Kidney tubule cell (primary cell): ENCODE measurements around the gene RNGTT.
A peak's percentile ranks its signal among the peaks of the same experiment; 100 is the strongest.
"Not testable (repeated sequence)": the region's sequence is repeated elsewhere in the genome, so short reads cannot be mapped to it uniquely, and the experiment has no call there.

Source experiments
- DNase-seq: peaks from one replicate; pipeline ENCODE4 v3.0.0-alpha.2; 2018; ENCODE audit warnings: low spot score

RNGTT gene

DNA sequence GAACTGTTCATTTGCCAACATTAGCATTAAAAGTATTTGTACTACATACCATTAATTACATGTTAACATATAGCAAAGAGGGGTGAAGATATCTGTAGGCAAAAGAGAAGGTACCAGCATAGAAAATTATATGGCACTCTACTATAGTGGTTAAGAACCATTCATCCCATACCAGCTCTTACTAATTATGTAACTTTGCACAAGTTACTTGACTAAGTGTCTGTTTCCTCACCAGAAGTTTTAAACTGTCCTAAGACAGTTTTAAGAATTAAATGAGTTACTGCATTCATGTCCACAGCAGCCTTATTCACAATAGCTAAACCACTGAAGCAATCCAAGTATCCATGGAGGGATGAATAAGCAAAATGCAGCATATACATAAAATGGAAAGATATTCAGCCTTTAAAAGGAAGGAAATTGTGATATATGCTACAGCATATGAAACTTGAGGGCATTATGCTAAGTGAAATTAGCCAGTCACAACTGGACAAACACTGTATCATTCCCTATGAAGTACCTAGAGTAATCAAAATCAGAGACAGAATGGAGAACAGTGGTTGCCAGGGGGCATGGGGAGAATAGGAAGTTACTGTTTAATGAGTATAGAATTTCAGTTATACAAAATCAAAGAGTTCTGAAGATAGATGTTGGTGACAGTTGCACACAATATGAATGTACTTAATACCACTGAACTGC lies 98.9 kb downstream of the RNGTT start:
- DNase-seq, result no peak

GRCh38 chr6:88860310-88860709 lies 103.1 kb downstream of the RNGTT start:
- no peak for DNase-seq

DNA sequence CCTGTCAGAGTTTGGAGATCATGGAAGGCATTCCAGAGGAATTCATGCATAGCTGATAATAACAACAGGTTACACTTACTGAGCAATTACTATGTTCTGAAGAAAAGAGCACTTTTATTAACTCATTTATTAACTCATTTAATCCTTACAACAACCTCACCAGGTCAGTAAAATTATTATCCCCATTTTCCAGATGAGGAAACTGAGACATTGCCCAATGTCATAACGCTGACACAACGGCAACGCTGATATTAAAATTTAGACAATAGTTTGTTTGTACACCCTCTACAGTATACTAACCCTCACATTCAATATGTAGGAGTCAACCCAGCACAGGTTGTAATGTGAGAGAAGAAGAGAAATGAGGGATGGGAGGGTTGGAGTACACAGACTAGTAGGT lies 105.0 kb downstream of the RNGTT start:
- DNase-seq, result no peak

GRCh38 chr6:88856566-88856965 lies 106.9 kb downstream of the RNGTT start:
- no peak for DNase-seq

- no peak for DNase-seq
Observed at GRCh38 chr6:88855541-88856147, 107.8 kb downstream of the RNGTT start.

DNA sequence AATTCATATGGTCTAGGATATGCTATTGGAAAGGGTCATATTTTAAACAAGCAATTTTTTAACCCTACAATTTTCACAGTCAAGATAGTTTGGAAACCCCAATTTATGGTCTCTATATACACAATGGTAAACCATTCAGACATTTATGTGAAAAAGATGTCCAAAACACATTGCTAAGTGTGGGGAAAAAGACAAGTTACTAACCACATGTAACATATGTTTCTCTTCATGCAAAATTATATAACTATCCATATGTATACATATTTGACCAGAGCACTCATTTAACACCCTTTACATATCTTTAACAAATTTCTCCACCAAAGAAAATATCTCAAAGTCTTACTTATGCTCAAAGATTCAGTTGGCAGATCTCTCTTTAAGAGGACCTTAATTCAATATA lies 110.6 kb downstream of the RNGTT start:
- DNase-seq, result no peak

DNA sequence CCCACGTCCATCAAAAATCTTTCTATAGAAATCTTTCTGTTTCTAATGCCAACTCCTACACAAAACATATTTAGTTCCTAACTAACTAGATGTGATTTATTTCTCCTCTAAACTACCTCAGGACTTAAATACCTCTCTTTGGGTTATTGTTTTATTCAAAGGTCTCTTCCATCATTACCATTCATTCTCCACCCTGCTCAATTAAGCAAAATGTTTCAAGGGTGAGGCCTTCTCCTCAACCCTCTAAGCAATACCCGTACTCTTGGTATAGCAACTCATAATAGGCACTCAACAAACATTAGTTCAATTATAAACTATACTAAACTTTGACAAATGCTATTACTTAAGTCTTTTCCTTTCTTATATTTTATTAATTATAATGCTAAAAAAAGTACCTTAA lies 111.4 kb downstream of the RNGTT start:
- DNase-seq, result no peak

- no peak for DNase-seq
Observed at GRCh38 chr6:88848870-88849269, 114.5 kb downstream of the RNGTT start.

DNA sequence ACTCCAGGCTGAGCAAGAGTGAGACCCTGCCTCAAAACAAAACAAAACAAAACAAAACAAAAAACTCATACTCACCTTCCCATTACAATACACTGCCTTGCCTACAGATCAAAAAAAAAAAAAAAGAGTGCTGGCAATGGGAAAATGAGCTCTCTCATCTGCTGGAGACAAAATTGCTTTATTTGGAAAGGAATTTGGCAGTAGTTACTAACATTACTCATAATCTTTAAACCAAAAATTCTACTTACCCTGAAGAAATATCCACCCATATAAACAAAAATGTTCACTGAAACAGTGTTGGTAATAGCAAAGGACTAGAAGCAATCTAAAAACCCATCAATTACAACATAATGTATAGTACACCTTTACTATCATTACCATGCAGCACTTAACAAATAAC lies 120.4 kb downstream of the RNGTT start:
- no peak for DNase-seq

GRCh38 chr6:88842320-88842719 lies 121.1 kb downstream of the RNGTT start:
- DNase-seq, result no peak

GRCh38 chr6:88840796-88841539 lies 122.5 kb downstream of the RNGTT start:
- peak; percentile 28 for DNase-seq

- no peak for DNase-seq
Observed at GRCh38 chr6:88840289-88840688, 123.1 kb downstream of the RNGTT start.

- DNase-seq, result no peak
Observed at GRCh38 chr6:88839280-88839679, 124.1 kb downstream of the RNGTT start.

- no peak for DNase-seq
Observed at GRCh38 chr6:88835210-88835609, 128.2 kb downstream of the RNGTT start.

DNA sequence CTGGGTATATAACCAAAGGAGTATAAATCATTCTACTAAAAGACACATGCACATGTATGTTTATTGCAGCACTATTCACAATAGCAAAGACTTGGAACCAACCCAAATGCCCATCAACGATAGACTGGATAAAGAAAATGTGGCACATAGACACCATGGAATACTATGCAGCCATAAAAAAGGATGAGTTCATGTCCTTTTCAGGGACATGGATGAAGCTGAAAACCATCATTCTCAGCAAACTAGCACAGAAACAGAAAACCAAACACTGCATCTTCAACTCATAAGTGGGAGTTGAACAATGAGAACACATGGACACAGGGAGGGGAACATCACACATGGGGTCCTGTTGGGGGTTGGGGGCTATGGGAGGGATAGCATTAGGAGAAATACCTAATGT lies 130.3 kb downstream of the RNGTT start:
- not testable (repeated sequence) for DNase-seq

GRCh38 chr6:88827599-88827998 lies 135.8 kb downstream of the RNGTT start:
- DNase-seq, result not testable (repeated sequence)

DNA sequence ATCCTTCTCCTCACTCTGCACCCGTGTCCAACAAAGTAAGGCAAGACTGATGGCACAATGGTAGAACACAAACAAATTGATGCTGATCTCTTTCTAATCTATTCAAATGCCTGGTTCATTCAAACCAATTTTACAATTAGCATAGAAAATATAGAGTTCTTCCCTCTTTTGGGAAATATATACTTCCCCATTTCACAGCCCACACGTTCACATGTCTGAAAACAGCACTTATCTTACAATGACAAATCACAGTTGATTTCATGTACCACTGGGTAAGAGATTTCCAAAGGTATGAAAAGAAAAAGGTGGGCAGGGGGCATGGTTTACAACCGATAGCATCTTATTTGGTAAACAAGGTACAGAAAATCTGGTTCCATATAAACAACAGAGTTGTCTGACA lies 137.6 kb downstream of the RNGTT start:
- DNase-seq, result no peak

DNA sequence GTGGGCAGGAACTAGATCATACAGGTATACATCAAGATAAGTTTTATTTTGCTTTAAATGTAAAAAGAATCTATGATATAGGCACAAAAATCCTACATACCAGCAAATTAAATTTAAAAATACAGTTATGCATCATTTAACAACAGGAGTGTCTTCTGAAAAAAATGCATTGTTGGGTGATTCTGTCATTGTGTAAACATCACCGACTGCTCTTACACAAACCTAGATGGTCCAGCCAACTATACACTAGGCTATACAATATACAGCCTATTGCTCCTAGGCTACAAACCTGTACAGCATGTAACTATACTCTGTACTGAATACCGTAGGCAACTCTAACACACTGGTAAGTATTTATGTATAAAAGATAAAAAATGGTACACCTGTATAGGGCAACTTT lies 139.4 kb downstream of the RNGTT start:
- peak; percentile 66 for DNase-seq

- DNase-seq, result peak; percentile 81
Observed at GRCh38 chr6:88815491-88815890, 147.9 kb downstream of the RNGTT start.

- peak; percentile 56 for DNase-seq
Observed at GRCh38 chr6:88814909-88815308, 148.5 kb downstream of the RNGTT start.

GRCh38 chr6:88813045-88813444 lies 150.4 kb downstream of the RNGTT start:
- DNase-seq, result peak; percentile 47

- no peak for DNase-seq
Observed at GRCh38 chr6:88810701-88811100, 152.7 kb downstream of the RNGTT start.

DNA sequence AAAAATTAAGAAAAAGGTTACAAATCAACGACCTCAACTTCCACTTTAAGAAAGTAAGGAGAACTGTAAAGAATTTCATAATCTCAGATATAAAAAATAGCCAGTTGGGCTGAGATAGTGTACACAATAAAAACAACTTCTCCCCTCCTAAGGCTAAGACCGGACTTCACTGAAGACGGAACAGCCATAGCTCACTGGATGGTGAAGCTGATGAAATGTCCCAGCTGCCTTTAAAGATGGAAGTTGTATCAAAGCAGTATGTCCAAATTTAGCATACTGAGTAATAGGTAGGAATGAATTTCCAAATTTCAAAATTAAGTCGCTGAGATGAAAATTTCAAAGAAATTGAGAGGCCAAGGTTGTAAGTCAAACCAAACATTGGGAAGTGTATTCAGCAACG lies 153.3 kb downstream of the RNGTT start:
- no peak for DNase-seq
